Activated CD8-positive, alpha-beta memory T cell treated with anti-CD3 and anti-CD28 coated beads, Interleukin-2, amount 50 U/mL, for 24 hours (primary cell): ENCODE results near the gene FNDC3A.
"Not testable (repeated sequence)": the region's sequence is repeated elsewhere in the genome, so short reads cannot be mapped to it uniquely, and the experiment has no call there.

Experiments
- DNase-seq: peaks from one replicate; pipeline ENCODE4 v3.0.0-alpha.2; 2020; ENCODE audit errors: extremely low read depth

The FNDC3A gene

DNA sequence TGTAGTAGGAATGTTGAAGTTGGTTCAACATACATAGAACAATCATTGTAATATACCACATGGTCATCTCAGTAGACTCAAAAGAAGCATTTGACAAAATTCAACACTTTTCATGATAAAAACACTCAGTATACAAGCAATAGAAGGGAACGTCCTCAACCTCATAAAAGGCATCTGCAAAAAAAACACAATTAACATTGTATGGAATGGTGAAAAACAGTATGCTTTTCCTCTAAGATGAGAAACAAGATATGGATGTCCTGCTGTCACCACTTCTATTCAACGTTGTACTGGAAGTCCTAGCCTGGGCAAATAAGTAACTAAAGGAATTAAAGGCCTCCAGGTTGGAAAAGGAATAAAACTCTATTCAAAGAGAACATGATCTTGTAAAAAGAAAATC is 54.5 kb downstream of the FNDC3A start:
- DNase-seq: no peak

- no peak for DNase-seq
Observed at GRCh38 chr13:49040872-49041271, 65.2 kb downstream of the FNDC3A start.

- no peak for DNase-seq
Observed at GRCh38 chr13:49042476-49042875, 66.8 kb downstream of the FNDC3A start.

GRCh38 chr13:49044008-49044407 is 68.3 kb downstream of the FNDC3A start:
- no peak for DNase-seq

DNA sequence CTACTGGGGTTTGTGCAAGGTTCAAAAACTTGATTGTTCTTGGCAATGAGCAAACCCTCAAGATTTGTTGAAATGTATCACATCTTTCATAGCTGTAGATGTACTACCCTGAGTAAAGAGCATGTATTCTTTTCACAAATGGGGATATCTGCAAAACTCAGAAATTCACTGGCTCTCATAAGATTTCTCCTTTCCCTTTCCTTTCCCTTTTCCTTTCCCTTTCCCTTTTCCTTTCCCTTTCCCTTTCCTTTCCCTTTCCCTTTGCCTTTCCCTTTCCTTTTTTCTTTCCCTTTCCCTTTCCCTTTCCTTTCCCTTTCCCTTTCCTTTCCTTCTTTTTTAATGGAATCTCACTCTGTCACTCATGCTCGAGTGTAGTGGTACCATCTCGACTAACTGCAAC is 69.1 kb downstream of the FNDC3A start:
- DNase-seq: no peak

GRCh38 chr13:49046002-49046401 is 70.3 kb downstream of the FNDC3A start:
- no peak for DNase-seq

DNA sequence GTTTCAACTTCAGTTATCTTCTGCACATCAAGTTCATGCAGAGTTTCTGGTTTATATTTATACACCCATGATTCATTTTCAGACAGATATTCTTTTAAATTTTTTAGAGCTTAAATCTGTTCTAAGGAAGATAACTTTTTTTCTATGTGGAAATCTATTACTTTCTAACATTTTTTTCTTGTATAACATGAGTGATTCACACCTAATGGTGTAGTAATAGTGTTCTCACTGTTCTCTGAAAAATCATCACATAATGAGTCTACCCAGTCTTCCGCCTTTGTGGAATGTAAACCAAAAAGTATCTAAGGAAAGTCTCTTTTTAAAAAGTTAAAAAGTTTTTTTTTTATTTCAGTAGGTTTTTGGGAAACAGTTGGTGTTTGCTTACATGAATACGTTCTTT is 70.8 kb downstream of the FNDC3A start:
- DNase-seq: no peak

- DNase-seq: no peak
Observed at GRCh38 chr13:49052813-49053212, 77.1 kb downstream of the FNDC3A start.

DNA sequence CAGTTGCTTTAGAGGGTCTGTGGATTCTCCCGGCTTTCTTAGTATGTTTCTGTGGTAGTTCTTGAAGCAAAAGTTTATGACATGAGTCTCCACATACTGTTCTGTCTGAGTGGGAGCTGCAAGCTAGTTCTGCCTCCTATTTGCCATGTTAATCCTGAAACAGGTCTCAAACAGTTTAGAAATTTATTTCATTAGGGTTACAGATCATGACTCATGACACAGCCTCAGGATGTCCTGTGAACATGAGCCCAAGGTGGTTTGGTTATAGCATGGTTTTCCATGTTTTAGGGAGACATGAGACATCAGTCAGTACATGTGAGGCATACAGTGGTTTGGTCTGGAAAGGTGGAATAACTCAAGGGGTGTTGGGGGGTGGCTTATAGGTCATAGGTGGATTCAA is 77.5 kb downstream of the FNDC3A start:
- no peak for DNase-seq

DNA sequence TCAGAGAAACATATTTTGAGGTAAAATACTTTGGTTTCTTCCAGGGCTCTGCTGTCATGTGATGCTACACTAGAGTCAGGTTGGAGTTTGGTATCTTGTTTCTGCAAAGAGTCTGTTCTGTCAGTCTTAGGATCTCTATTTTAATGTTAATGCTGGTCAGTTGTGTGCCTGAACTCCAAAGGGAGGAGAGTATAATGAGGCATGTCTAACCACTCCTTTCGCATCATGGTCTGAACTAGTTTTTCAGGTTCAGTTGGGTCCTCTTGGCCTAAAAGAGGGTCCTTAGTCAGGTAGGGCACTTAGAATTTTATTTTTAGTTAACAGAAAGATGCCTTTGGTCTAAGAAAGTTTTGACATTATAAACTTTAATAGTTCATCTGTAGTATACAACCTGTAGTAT is 78.2 kb downstream of the FNDC3A start:
- DNase-seq: no peak

- DNase-seq: no peak
Observed at GRCh38 chr13:49055021-49055420, 79.3 kb downstream of the FNDC3A start.

GRCh38 chr13:49057176-49057575 is 81.5 kb downstream of the FNDC3A start:
- DNase-seq: no peak

- DNase-seq: no peak
Observed at GRCh38 chr13:49058761-49059160, 83.0 kb downstream of the FNDC3A start.

DNA sequence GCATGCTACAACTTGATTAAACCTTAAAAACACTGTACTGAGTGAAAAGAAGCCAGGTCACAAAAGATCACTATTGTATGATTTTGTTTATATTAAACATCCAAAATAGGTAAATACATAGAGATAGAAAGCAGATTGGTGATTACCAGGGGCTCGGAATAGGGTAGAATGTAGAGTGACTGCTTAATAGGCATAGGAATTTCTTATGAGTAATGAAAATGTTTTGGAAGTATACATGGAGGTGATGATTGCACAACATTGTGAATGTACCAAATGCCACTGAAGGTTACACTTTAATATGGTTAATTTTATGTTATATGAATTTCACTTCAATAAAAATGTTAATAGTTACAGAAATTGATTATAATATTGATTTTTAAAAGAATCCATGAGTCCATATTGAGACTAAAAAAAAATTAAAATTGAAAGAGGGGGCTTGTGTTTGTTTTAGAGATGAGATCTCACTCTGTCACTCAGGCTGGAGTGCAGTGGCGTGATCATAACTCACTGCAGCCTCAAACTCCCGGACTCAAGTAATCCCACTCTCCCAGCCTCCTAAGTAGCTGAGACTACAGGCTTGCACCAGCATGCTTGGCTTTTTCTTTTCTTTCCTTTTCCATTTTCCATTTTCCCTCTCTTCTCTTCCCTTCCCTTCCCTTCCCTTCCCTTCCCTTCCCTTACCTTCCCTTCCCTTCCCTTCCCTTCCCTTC is 85.1 kb downstream of the FNDC3A start:
- DNase-seq: no peak

DNA sequence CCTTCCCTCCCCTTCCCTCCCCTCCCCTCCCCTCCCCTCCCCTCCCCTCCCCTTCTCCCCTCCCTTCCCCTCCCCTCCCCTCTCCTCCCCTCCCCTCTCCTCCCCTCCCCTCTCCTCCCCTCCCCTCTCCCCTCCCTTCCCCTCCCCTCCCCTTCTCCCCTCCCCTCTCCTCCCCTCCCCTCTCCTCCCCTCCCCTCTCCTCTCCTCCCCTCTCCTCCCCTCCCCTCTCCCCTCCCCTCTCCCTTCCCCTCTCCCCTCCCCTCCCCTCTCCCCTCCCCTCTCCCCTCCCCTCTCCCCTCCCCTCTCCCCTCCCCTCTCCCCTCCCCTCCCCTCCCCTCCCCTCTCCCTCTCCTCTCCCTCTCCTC is 85.7 kb downstream of the FNDC3A start:
- not testable (repeated sequence) for DNase-seq

GRCh38 chr13:49062297-49062896 is 86.7 kb downstream of the FNDC3A start:
- DNase-seq: no peak

DNA sequence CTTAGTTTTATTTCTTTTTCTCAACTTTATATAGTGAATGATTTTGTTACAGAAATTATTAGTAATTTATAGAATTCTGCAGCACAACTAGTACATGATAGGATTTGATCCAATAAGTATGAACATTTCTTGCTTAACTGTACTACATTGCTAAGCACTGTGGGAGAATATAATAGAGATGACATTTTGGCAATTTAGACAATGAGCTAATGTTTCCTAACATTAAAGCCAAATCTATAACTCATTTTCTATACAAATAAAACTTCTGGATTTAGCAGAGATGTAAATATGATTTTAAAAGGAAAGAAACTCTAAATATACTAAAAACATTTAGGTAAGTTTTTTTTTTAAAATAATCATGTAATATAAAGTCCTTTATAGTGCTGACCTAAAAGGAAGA is 87.3 kb downstream of the FNDC3A start:
- no peak for DNase-seq

- DNase-seq: no peak
Observed at GRCh38 chr13:49063497-49063896, 87.8 kb downstream of the FNDC3A start.

- DNase-seq: no peak
Observed at GRCh38 chr13:49064476-49064875, 88.8 kb downstream of the FNDC3A start.

DNA sequence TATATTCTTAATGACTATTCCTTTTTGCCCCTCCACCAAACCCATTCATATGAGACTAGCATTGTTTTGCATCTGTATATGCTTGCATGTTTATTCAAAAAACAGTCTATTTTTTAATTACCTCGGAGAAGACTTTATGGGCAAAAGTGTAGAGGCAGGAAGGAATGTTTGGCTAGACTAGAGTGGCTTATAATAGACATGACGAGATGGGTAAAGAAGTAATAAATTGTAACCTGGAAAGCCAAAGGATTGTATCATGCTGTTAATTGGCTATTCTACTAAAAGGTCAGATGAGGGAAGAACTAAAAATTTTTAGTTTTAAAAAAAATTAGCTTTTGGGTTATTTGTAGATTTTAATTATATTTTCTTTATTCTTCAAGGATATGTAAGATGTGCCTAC is 91.1 kb downstream of the FNDC3A start:
- no peak for DNase-seq

GRCh38 chr13:49068498-49068897 is 92.8 kb downstream of the FNDC3A start:
- not testable (repeated sequence) for DNase-seq

DNA sequence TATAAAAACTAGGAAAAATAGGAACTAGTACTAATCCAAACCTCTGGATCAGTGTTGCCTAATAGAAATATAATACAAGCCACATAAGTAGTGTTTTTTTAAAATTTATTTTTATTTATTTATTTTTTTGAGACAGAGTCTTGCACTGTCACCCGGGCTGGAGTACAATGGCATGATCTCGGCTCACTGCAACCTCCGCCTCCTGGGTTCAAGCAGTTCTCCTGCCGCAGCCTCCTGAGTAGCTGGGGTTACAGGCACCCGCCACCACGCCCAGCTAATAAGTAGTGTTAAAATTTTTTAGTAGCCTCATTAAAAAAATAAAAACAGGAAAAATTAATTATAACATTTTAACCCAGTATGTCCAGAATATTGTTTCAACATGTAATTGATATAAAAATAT is 94.3 kb downstream of the FNDC3A start:
- DNase-seq: not testable (repeated sequence)

GRCh38 chr13:49071341-49071937 is 95.7 kb downstream of the FNDC3A start:
- DNase-seq: no peak
